Measurements from ENCODE around the gene MANSC4. TPM values are rescaled to one million over a fixed set of nuclear protein-coding genes. Genes with fewer than 3 reads are reported as not detected.
A peak's percentile ranks its signal among the peaks of the same experiment; 100 is the strongest.

MANSC4 gene
- total and polyA plus RNA-seq, 2 donors (not counting 1 experiment from before 2014, with no cell fraction given) = 0.17 TPM; not detected in 1

DNA sequence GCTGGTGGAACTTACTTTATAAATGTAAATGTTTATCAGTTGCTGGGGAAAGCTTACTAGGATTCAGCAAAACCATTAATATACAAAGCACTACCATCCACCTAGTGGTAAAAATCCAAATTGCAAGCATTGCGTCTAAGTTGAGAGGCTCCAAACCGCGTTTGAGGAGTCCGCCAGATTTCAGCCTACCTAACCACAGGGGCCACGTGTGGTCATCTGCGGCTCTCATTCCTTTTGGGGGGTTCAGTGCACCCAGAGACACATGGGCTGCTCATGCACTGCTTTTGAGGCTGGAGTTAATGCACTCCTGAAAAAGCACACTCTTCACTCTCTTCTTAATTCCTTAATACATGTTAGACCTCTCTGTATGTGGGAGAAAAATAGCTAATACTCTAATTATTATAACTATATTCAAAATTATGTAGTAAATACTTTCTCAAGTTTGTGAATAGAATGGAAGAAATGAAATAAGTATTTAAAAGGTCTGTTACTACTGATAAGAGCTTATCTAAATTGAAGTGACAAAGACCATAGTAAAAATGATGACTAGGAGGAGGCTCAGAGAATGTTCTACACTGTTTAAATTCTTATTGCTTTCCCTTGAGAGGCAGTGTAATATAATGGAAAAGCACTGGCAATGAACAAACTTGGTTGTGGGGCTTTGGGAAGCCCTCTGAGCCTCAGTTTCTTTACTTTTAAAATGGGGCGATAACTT, 41.4 kb upstream of the MANSC4 start:
- no peaks in the 10 kb centered on the region for H3K9me3 ChIP-seq (ENCODE audit: control insufficient read depth, insufficient read depth, low read depth, low read length)
- no peak overlapping the region for H3K9ac ChIP-seq (ENCODE audit: insufficient read depth, low read length)
- H2AFZ ChIP-seq (ENCODE audit: low read length) = peak overlapping the region; percentile 5
- no peaks in the 10 kb centered on the region for H3K4me1 ChIP-seq (ENCODE audit: control insufficient read depth, extremely low read depth, insufficient read depth, low read length)
- H3K79me2 ChIP-seq (ENCODE audit: control insufficient read depth, insufficient read depth, low read length) = no peaks in the 10 kb centered on the region
- peak; percentile 84 to 86 for DNase-seq (ENCODE audit: low read depth in 2 of 2)
- no peaks in the 10 kb centered on the region for H4K20me1 ChIP-seq (ENCODE audit: control insufficient read depth, extremely low read depth, insufficient read depth, low read length)
- TF ChIP-seq, protein P1, sequence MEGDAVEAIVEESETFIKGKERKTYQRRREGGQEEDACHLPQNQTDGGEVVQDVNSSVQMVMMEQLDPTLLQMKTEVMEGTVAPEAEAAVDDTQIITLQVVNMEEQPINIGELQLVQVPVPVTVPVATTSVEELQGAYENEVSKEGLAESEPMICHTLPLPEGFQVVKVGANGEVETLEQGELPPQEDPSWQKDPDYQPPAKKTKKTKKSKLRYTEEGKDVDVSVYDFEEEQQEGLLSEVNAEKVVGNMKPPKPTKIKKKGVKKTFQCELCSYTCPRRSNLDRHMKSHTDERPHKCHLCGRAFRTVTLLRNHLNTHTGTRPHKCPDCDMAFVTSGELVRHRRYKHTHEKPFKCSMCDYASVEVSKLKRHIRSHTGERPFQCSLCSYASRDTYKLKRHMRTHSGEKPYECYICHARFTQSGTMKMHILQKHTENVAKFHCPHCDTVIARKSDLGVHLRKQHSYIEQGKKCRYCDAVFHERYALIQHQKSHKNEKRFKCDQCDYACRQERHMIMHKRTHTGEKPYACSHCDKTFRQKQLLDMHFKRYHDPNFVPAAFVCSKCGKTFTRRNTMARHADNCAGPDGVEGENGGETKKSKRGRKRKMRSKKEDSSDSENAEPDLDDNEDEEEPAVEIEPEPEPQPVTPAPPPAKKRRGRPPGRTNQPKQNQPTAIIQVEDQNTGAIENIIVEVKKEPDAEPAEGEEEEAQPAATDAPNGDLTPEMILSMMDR (conservative IDR thresholded peaks at IDR 0.05 in 1 of 2, IDR thresholded peaks at IDR 0.05 in 1 of 2; ENCODE audit: low read depth in 1 of 2, low read length in 2 of 2) = peak; percentile 75 to 84
- no peak for TF ChIP-seq EZH2 (IDR thresholded peaks at IDR 0.05; ENCODE audit: low read length, missing control alignments)
- H3K27ac ChIP-seq (ENCODE audit: insufficient read depth, low read length) = peak overlapping the region; percentile 37
- no peaks in the 10 kb centered on the region for H3K27me3 ChIP-seq (ENCODE audit: control insufficient read depth, insufficient read depth, low read length)
- no peaks in the 10 kb centered on the region for H3K36me3 ChIP-seq (ENCODE audit: control insufficient read depth, insufficient read depth, low read length)
- H3K4me2 ChIP-seq (ENCODE audit: extremely low read depth, insufficient read depth, low read length) = peak overlapping the region; percentile 21
- H3K4me3 ChIP-seq (replicated peaks in 1 of 4; ENCODE audit: control extremely low read depth in 1 of 4, insufficient read depth in 1 of 4, low read depth in 3 of 4, low read length in 4 of 4) = peak overlapping the region in 1 of 4 experiments; percentile 37

DNA sequence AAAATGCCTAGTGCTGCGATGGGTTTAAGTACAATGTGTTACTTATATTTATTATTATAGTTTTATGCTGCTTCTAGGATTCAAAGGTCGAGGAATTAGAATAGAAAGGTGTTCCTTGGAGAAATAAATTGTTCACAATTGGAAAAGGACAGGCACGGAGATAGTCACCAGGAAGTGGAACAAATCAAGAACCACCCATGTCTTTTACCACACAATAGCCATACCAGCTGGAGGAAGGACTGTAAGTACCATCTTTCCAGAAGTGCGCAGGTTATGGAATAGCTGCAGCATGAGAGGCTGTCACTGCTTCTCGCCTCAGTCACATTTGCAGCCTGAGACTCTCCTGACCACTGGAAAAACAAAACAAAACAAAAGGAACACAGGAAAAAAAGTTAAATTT, 40.5 kb upstream of the MANSC4 start:
- Histone ChIP-seq H3K4me2 (ENCODE audit: extremely low read depth, insufficient read depth, low read length) (no peak overlapping the region), H3K9ac (ENCODE audit: insufficient read depth, low read length) (no peak overlapping the region), H3K79me2 (ENCODE audit: control insufficient read depth, insufficient read depth, low read length) (no peaks in the 10 kb centered on the region), H3K27me3 (ENCODE audit: control insufficient read depth, insufficient read depth, low read length) (no peaks in the 10 kb centered on the region), H3K27ac (ENCODE audit: insufficient read depth, low read length) (peak overlapping the region; percentile 37), H3K9me3 (ENCODE audit: control insufficient read depth, insufficient read depth, low read depth, low read length) (no peaks in the 10 kb centered on the region), H3K4me1 (ENCODE audit: control insufficient read depth, extremely low read depth, insufficient read depth, low read length) (no peaks in the 10 kb centered on the region), H4K20me1 (ENCODE audit: control insufficient read depth, extremely low read depth, insufficient read depth, low read length) (no peaks in the 10 kb centered on the region), H2AFZ (ENCODE audit: low read length) (peak overlapping the region; percentile 43), H3K36me3 (ENCODE audit: control insufficient read depth, insufficient read depth, low read length) (no peaks in the 10 kb centered on the region), H3K4me3 (replicated peaks in 1 of 4; ENCODE audit: control extremely low read depth in 1 of 4, insufficient read depth in 1 of 4, low read depth in 3 of 4, low read length in 4 of 4) (no peak overlapping the region)
- no peak for DNase-seq (ENCODE audit: low read depth in 2 of 2)
- TF ChIP-seq, protein P1 (conservative IDR thresholded peaks at IDR 0.05 in 1 of 2, IDR thresholded peaks at IDR 0.05 in 1 of 2; ENCODE audit: low read depth in 1 of 2, low read length in 2 of 2) = no peak
- no peak for TF ChIP-seq EZH2 (IDR thresholded peaks at IDR 0.05; ENCODE audit: low read length, missing control alignments)

DNA sequence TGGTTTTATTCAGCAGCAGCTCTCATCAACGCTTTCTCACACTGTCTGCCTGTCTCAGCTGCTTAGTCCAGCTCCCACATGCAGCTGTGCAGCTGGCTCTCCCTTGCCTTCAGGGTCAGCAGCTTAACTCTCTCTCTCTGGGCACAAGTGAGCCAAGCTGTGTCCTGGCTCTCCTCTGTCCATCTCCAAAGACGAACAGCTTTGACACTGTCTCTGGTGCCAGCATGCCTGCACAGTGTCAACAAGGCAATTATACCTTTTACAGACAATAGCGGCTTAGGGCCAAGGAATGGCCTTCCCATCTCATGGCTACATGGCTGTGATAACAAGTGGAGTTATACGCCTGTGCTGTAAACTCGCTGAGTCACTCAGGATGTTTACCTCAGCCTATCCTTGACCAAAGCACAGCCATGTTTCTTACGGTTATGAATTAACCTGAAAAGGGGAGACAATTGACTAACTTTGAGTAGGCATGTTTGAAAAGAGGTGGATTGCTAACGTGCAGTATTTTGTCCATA, 38.4 kb upstream of the MANSC4 start:
- peak in 1 of 2 donors; percentile 34 for DNase-seq (ENCODE audit: low read depth in 2 of 2)
- H3K79me2 ChIP-seq (ENCODE audit: control insufficient read depth, insufficient read depth, low read length) = no peaks in the 10 kb centered on the region
- no peaks in the 10 kb centered on the region for H3K9me3 ChIP-seq (ENCODE audit: control insufficient read depth, insufficient read depth, low read depth, low read length)
- no peak overlapping the region for H3K27ac ChIP-seq (ENCODE audit: insufficient read depth, low read length)
- H3K4me1 ChIP-seq (ENCODE audit: control insufficient read depth, extremely low read depth, insufficient read depth, low read length) = no peaks in the 10 kb centered on the region
- H3K9ac ChIP-seq (ENCODE audit: insufficient read depth, low read length) = no peak overlapping the region
- no peaks in the 10 kb centered on the region for H3K36me3 ChIP-seq (ENCODE audit: control insufficient read depth, insufficient read depth, low read length)
- no peak overlapping the region for H3K4me3 ChIP-seq (replicated peaks in 1 of 4; ENCODE audit: control extremely low read depth in 1 of 4, insufficient read depth in 1 of 4, low read depth in 3 of 4, low read length in 4 of 4)
- H3K4me2 ChIP-seq (ENCODE audit: extremely low read depth, insufficient read depth, low read length) = no peak overlapping the region
- TF ChIP-seq, protein P1 (conservative IDR thresholded peaks at IDR 0.05 in 1 of 2, IDR thresholded peaks at IDR 0.05 in 1 of 2; ENCODE audit: low read depth in 1 of 2, low read length in 2 of 2) = no peak
- no peak for TF ChIP-seq EZH2 (IDR thresholded peaks at IDR 0.05; ENCODE audit: low read length, missing control alignments)
- H3K27me3 ChIP-seq (ENCODE audit: control insufficient read depth, insufficient read depth, low read length) = no peaks in the 10 kb centered on the region
- H2AFZ ChIP-seq (ENCODE audit: low read length) = no peak overlapping the region
- H4K20me1 ChIP-seq (ENCODE audit: control insufficient read depth, extremely low read depth, insufficient read depth, low read length) = no peaks in the 10 kb centered on the region
